Nucleus accumbens (tissue), 56 donors: ENCODE results near the gene AMER1.

Experiments
- DNase-seq, 56 donors: peaks; one replicate each; lab custom pipeline; 2025; lab: John Stamatoyannopoulos, UW

Gene AMER1

DNA sequence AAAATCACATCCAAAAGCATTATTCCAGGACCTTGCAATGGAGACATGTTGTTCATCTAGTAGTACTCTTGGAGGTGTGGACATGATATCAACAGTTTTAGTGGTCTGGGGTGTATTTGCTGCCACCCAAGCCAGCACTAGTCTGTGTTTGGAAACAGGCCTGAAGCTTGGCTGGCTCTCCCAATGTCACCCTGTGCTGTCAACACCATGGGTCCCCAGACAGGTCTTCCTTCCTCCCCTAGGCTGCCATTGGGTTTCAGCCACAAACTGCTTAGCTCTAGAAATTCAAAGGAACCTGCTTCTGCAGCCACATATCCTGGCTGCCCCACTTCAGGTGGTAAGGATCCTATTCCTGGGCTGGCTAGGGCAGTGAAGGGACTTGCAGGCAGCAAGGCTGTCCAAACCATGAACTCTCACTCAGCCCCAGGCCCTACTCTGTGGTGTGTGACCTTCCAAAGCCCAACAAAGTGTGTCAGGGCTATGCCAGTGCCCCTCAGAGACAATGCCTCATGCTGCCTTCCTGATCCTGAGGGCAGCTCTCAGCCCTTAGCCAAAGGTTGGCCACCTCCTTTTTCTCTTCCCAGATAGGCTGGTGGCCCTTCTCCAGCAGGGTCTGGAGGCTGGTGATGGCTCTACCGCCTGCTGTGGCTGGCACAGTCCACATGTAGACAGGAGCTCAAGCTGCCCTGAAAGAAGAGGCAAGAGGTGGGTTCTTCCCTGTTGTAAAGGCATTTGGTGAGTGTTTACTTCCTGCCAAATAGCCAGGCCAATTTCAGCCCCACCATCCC, 18.3 kb downstream of the AMER1 start:
- no peak for DNase-seq

DNA sequence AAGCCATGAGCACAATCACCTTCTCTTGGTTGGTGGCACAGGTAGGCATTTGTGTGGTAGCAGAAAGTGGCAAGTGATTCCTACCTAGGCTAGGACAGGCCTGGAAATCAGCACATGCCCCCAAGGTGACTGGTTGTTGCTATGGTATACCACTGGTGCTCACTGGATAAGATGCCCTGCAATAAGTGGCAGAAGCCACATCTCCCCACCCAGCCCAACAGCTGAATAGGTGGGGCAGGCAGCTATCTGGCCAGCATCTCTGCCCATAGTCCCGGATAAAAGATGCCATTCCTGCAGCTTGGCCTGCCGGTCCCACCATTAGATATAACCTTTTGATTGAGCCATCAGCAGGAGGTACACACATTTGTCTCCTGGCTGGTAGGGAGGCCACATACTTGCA, 21.1 kb downstream of the AMER1 start:
- no peak for DNase-seq

DNA sequence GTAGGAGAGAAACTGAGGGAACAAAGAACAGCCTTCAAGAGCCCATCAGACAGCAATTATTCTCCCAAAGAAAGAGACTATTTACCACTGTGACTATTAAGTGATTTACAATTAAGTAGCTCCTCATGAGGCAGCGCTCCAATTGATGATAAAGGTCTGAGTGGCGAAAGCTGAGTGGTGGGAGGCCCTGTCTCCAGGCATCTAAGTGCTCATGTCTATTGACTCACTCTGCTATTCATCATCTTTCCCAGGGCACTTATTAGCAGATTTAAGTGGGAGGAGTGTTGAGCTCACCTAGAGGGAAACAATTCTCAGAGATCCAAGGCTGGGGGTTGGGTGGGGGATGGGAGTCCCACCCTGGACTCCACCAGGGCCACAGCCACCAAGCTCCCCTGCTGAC, 23.3 kb downstream of the AMER1 start:
- DNase-seq = no peak

DNA sequence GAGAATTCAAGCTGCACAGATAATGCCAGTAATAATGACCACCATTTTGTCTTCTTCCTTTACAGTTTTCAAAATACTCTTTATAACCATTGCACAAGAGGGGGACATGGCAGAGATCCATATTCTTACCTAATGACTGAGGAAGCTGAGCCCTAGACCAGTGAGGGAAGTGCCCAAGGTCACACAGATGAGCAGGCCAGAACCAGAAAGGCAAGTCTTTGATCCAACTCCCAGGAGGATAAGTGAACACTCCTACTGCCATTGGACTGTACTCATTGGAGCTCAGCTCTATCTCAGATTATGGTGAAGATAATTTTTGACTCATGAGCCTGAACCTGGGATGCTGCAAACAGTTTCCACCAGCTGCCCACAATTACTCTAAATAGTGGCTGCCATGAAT, 28.6 kb downstream of the AMER1 start:
- no peak for DNase-seq

DNA sequence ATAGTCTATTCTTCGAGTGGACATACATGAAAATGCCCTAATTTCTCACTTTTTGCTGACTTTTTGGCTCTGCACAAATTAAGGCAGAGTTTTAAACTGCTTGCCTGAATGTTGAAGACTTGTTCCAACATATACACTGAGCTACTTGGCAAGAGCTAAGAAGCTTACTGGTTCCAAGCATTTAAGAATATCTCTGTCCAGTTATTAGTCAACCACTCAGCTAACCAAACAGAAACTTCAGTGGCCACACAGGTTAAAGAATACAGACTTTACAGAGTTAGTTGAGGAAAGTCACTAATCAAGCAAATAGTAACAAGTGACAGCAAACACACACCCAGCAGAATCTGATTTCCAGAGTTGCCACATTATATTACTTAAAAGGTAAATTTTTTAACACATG, 35.5 kb downstream of the AMER1 start:
- DNase-seq = no peak

DNA sequence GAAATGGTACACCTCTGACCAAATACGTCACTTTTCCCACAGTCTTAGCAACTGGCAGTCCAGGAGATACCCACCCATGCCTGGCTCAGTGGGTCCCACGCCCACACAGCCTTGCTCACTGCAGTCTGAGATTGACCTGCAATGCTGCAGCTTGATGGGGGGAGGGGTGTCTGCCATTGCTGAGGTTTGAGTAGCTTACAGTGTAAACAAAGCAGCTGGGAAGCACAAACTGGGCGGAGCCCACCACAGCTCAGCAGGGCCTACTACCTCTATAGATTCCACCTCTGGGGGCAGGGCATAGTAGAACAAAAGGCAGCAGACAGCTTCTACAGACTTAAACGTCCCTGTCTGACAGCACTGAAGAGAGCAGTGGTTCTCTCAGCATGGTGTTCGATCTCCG, 52.7 kb downstream of the AMER1 start:
- DNase-seq = no peak

DNA sequence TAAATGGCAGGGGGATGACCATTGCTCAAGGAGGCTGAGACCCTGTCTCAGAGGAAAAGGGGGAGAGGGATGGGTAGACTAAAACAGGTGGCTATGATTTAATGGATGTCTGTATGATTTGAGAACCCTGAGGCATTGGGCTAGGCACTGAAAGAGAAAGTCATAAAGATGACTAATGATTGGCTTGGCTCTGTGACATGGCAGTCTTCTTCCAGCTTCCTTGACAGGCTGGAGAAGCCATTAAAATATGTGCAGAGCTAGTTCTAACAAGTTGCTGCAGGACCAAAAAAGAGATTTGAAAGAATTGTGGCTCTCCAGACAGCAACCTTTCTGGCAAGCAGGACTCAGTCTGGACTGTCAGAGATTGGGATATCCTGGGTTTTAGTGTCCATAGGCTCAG, 53.6 kb downstream of the AMER1 start:
- no peak for DNase-seq

DNA sequence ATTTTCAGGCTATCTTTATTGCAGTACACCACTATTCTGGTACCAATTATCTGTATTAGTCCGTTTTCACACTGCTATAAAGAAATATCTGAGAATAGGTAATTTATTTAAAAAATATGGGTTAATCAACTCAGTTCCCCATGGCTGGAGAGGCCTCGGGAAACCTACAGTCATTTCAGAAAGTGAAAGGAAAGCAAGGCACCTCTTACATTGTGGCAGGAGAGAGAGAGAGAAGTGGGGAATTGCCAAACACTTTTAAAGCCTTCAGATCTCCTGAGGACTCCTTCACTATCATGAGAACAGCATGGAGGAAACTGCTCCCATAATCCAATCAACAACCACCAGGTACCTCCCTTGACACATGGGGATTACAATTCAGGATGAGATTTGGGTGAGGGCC, 54.7 kb downstream of the AMER1 start:
- no peak for DNase-seq
